ENCODE measurements around the gene KRTAP5-8.

DNA sequence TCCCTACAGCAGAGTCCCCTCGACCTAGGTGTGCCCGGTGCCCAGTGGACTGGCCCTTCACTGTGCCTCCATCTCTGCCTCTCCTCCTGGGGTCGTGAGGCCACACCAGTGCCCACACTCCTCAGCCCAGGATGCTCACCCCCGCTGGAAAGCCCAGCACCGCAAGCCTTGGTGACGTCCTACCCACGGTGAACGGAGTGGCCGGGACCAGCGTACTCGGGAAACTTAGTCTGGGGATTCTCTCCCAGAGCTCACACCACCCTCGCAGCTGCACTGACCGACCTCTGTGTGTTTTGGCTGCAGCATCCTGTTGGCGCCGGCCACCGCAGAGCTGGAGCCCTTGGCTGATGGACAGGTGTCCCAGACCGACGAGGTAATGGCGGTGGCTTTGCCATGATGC is 46.3 kb upstream of the KRTAP5-8 start:
- TF ChIP-seq TAF1 (IDR thresholded peaks at IDR 0.05; ENCODE audit: borderline replicate concordance, low read depth, low read length) (no peak), POLR2AphosphoS5 (IDR thresholded peaks at IDR 0.05; ENCODE audit: low read depth, low read length) (no peak), POLR2A (IDR thresholded peaks at IDR 0.05; ENCODE audit: low read depth, low read length) (no peak)
